Esophagus muscularis mucosa (tissue), 4 donors: Measurements from ENCODE around the gene MRPS18B. TPM values are rescaled to one million over a fixed set of nuclear protein-coding genes. Genes with fewer than 3 reads are reported as not detected.

Experiments
- DNase-seq: peaks from one replicate; pipeline ENCODE4 v3.0.0-alpha.2; 2017; ENCODE audit errors: extremely low spot score
- H3K27ac ChIP-seq, 4 donors: fragments of 200-600 bp; sonication (generic); replicated peaks in 1 of 4; 1 replicate in 3 of 4; 2 replicates in 1 of 4; pipeline ENCODE4 v1.5.1; 2016 to 2019; ENCODE audit warnings: mild to moderate bottlenecking in 1 of 4
- H3K27me3 ChIP-seq, 4 donors: fragments of 200-600 bp; sonication (generic); one replicate each; pipeline versions ENCODE4 v1.5.1 to v1.6.0; 2016 to 2019
- H3K36me3 ChIP-seq, 4 donors: fragments of 200-600 bp; sonication (generic); one replicate each; pipeline ENCODE4 v1.5.1; 2016 to 2019
- H3K4me1 ChIP-seq, 4 donors: fragments of 200-600 bp; sonication (generic); one replicate each; pipeline ENCODE4 v1.5.1; 2016 to 2019
- H3K4me3 ChIP-seq, 4 donors: fragments of 200-600 bp; sonication (generic); 1 replicate in 2 of 4; 2 replicates in 2 of 4; pipeline ENCODE4 v1.5.1; 2016 to 2019; ENCODE audit warnings: mild to moderate bottlenecking in 4 of 4, moderate library complexity in 1 of 4
- H3K9me3 ChIP-seq, 4 donors: fragments of 200-600 bp; sonication (generic); 1 replicate in 3 of 4; 2 replicates in 1 of 4; pipeline ENCODE4 v1.5.1; 2016 to 2019
- CTCF ChIP-seq, 3 experiments: fragments of 200-600 bp in 2 of 3; fragments of 450-650 bp in 1 of 3; sonication (generic) in 2 of 3; IDR thresholded peaks; one replicate each; pipeline ENCODE4 v1.5.1; 2017 to 2019; ENCODE audit warnings: antibody characterized with exemption in 3 of 3, mild to moderate bottlenecking in 2 of 3, moderate library complexity in 1 of 3
- EP300 ChIP-seq: sonication (generic); formaldehyde crosslinking; IDR thresholded peaks from one replicate; pipeline ENCODE4 v1.6.1; 2017; ENCODE audit warnings: antibody characterized with exemption
- POLR2A ChIP-seq: fragments of 450-650 bp; IDR thresholded peaks from one replicate; pipeline ENCODE4 v1.6.1; 2017; ENCODE audit warnings: antibody characterized with exemption, moderate library complexity, mild to moderate bottlenecking, low read depth
- POLR2AphosphoS5 ChIP-seq, 2 donors: sonication (generic); formaldehyde crosslinking; IDR thresholded peaks; one replicate each; pipeline ENCODE4 v1.6.1; 2017; ENCODE audit warnings: antibody characterized with exemption in 2 of 2
- WGBS: methylation state at CpG from one replicate; pipeline ENCODE4 v1.1.5; 2018; 5-methylcytosine and 5-hydroxymethylcytosine counted together
- intact Hi-C: fragments of 100-400 bp; cut with DNase I; formaldehyde crosslinking; loops from one replicate; pipeline ENCODE4 v1.15.1; 2023
- total RNA-seq, 4 donors: library from RNA; depleted of rRNA; stranded (reverse); fragments of >200 nt; gene quantifications; one replicate each; pipeline versions ENCODE4 v1.1.0 to v1.2.1, GENCODE V29; 2016

The MRPS18B gene
- total RNA-seq, 4 donors from 2014 or later, result 36.0 to 41.8 (median 40.0) TPM

GRCh38 chr6:30645989-30646388 is 28.3 kb downstream of the MRPS18B start:
- Histone ChIP-seq H3K4me1 (peaks cover 14 to 34% (median 25%) of the 10 kb centered on the region in 4 donors), H3K9me3 (no peaks in the 10 kb centered on the region), H3K4me3 (no peak overlapping the region), H3K36me3 (peaks cover 10 to 63% (median 36%) of the 10 kb centered on the region in 4 donors), H3K27me3 (no peaks in the 10 kb centered on the region), H3K27ac (peak overlapping the region in 2 of 4 donors; percentile 93 to 99)
- intact Hi-C loops, result no loop called here
- DNase-seq, result no peak
- TF ChIP-seq EP300 (no peak), CTCF (IDR thresholded peaks at IDR 0.05) (no peak), POLR2A (no peak), POLR2AphosphoS5 (IDR thresholded peaks at IDR 0.05) (no peak)
- 67% methylated on average over 1 of the region's 1 CpG for WGBS

GRCh38 chr6:30646450-30647241 is 29.0 kb downstream of the MRPS18B start, which contains the start of gene C6orf136:
Gene C6orf136 (plus strand): TSS chr6:30647133. CDS start chr6:30647232, 99 bp downstream.
- peak within 1 kb of the TSS; percentile 93 to 100 (median 100) for H3K4me3 ChIP-seq
- peak within 1 kb of the TSS; percentile 93 to 99 (median 98) for H3K27ac ChIP-seq
- no peaks in the 10 kb centered on the region for H3K27me3 ChIP-seq
- H3K9me3 ChIP-seq, result no peaks in the 10 kb centered on the region
- 11% methylated on average over 28 of the region's 37 CpGs for WGBS
- peaks cover 14 to 34% (median 25%) of the 10 kb centered on the region in 4 donors for H3K4me1 ChIP-seq
- TF ChIP-seq POLR2AphosphoS5 (IDR thresholded peaks at IDR 0.05), result peak in 1 of 2 donors; percentile 73
- no peak for TF ChIP-seq EP300
- intact Hi-C loops, result no loop called here
- peaks cover 12 to 63% (median 38%) of the 10 kb centered on the region in 4 donors for H3K36me3 ChIP-seq
- peak; percentile 96 for DNase-seq

GRCh38 chr6:30647242-30648116 is 29.8 kb downstream of the MRPS18B start:
- Histone ChIP-seq H3K27me3 (no peaks in the 10 kb centered on the region), H3K36me3 (peaks cover 15 to 63% (median 39%) of the 10 kb centered on the region in 4 donors)
- intact Hi-C loops, result loop anchor here (1.0 kb wide), 1 partner anchor 25 kb away; no protein-coding TSS in a partner anchor

GRCh38 chr6:30651143-30651542 is 33.5 kb downstream of the MRPS18B start:
- DNase-seq, result no peak
- Histone ChIP-seq H3K9me3 (no peaks in the 10 kb centered on the region), H3K4me3 (no peak overlapping the region), H3K4me1 (peaks cover 14 to 27% (median 24%) of the 10 kb centered on the region in 4 donors), H3K36me3 (peaks cover 45 to 67% (median 61%) of the 10 kb centered on the region in 4 donors), H3K27ac (no peak overlapping the region), H3K27me3 (no peaks in the 10 kb centered on the region)
- 90% methylated on average over 12 of the region's 12 CpGs for WGBS
- TF ChIP-seq POLR2AphosphoS5 (IDR thresholded peaks at IDR 0.05), result no peak
- TF ChIP-seq POLR2A, result no peak
- TF ChIP-seq EP300, result no peak
- no peak for TF ChIP-seq CTCF (IDR thresholded peaks at IDR 0.05)
- intact Hi-C loops, result no loop called here

More at GRCh38 chr6:30647242-30648116, 29.8 kb downstream of the MRPS18B start:
- peak overlapping the region; percentile 93 to 100 (median 100) for H3K4me3 ChIP-seq
- 4% methylated on average over 13 of the region's 78 CpGs for WGBS
- no peak for TF ChIP-seq CTCF (IDR thresholded peaks at IDR 0.05)
- TF ChIP-seq POLR2AphosphoS5 (IDR thresholded peaks at IDR 0.05), result peak; percentile 3 to 43
- H3K9me3 ChIP-seq, result no peaks in the 10 kb centered on the region
- H3K27ac ChIP-seq, result peak overlapping the region; percentile 93 to 99 (median 98)
- peaks cover 14 to 34% (median 25%) of the 10 kb centered on the region in 4 donors for H3K4me1 ChIP-seq
- no peak for DNase-seq
